ENCODE measurements around the gene ERFL.
"Not testable (repeated sequence)": the region's sequence is repeated elsewhere in the genome, so short reads cannot be mapped to it uniquely, and the experiment has no call there.

Gene ERFL

DNA sequence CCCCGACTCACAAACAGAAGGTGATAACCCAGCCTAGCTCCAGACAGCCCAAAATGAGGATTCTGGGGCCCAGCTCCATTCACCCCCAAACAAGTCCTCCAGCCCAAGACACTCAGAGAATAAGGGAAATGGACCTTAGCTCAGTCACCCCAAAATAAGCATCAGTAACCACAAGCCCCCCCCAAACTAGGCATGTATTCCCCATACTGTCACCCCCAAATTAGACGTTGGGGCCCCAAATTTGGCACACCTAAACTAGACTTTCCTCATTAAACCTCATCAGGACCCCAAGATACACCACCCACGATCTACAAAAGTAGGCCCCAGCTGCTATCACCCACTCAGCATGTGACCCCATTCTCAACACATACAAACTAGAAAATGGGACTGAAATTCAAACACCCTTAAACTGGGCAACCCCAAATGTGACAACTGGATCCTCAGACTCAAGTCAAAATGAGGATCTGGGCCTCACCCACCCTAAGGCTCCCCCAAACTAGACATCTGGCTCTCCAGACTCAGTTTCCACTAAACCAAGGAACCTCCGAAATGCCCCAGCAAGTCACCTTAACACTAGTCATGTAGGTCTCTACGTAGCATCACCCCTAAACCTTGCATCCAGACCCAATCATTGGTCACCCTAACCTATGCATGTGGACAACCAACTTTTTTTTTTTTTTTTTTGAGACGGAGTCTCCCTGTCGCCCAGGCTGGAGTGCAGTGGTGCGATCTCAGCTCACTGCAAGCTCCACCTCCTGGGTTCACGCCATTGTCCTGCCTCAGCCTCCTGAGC, 13.4 kb upstream of the ERFL start:
- no peak for DNase-seq

DNA sequence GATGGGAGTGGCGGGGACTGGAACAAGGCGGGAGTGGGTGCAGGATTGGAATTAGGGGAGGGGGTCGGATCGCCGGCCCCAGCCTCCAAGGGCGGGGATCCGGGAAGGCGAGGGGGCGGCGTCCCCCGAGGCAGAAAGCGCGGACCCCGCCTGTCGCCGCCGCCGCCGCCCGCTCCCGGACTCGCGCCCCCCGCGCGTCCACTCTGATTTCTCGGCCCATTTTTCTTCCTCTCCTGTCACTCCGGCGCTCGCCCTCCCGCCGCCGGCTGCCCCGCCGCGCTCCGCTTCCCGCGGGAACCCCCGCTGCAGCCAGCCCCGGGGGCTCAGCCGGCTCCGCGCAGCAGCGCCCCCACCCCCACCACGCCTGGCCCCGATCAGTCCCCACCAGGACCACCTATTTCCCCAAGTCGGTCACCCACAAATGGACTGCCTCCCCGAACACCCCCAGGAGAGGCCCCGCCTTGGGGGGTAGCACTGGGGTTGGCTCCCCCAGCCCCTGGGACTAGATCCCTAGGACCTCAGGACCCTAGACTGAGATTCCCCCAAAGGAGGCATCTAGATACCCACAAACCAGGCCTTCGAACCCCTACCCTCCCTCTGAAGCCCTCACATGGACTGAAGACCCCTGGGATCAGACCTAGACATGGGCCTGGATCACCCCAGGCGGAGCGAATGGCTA, 12.6 kb upstream of the ERFL start:
- no peak for DNase-seq

DNA sequence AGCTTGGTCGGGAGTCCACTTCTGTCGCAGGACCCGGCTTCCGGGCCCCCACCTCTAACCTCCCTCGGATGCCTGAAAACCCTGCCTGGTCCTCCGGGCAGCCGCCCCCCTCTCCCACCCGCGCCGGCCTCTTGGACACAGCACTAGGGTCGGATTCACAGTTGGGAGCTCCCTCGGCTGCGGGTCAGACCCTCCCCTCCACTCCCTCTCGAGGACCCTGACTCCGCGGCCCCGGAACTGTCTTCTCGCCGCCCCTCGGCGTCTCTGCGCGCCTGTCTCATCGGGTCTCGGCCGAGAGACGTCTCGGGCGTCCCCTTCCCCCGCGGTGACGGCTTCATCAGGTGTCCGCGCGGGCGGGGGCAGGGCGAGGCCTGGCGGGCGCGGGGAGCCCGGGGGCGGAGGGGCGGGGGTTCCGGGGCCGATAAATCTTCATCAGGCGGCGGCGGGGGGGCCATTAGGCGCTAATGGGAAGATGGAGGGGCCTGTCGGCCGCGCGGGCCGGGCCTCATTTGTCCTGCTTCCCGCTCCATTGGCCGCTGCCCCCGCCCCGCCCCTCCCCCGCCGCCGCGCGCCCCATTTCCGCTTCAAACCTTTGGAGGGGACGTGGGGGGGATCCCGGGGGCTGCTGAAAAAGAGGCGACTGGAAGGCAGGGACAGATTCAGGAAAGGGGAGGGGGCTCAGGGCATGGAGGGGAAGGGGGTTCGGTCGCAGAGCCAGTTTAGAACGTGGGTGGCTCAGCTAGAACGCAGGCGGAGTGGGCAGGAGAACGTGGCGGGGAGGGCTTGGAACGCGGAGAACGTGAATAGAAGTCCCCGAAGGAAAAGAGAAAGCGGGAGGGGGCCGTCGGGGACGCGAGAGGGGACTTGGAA, 11.8 kb upstream of the ERFL start:
- peak; percentile 49 for DNase-seq

DNA sequence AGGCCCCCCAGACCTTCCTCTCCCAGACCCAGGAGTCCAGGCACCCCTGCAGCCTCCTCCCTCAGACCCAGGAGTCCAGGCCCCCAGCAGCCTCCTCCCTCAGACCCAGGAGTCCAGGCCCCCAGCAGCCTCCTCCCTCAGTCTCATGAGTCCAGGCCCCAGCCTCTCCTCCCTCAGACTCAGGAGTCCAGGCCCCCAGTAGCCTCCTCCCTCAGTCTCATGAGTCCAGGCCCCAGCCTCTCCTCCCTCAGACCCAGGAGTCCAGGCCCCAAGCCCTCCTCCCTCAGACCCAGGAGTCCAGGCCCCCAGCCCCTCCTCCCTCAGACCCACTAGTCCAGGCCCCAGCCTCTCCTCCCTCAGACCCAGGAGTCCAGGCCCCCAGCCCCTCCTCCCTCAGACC, 11.0 kb upstream of the ERFL start:
- not testable (repeated sequence) for DNase-seq

DNA sequence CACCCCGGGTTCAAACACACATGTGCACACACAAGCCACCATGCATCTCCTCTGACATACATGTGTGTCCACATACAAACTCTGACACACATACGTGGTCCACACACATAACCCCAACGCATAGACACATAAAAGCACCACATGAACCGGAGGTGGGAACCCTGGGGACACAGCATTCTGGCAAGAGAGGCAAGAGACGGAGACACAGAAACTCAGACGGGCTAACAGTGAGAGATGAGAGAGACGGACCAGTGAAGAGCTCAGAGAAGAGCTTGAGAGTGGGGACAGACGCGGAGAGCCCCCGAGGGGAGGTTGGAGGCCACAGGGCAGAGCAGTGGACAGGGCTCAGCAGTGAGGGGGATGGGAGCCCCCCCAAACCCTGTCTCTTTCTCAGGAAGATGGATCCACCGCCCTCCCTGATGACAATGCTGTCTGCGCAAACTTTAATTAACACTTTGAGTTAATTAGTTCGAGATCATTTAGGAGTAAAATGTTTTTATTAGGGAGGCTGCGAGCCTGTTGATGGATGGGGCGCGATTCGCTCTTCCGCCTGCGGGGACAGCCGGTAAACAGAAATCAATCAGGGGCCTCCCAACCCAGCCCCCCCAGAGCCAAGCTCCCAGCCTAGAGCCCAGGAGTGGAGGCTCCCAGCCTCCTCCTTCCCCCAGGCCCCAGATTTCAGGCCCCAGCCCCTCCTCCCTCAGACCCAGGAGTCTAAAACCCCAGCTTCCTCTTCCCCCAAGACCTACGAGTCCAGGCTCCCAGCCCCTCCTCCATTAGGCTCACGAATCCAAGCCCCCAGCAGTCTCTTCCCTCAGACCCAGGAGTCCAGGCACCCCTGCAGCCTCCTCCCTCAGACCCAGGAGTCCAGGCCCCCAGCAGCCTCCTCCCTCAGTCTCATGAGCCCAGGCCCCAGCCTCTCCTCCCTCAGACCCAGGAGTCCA, 9.5 kb upstream of the ERFL start:
- DNase-seq = no peak

DNA sequence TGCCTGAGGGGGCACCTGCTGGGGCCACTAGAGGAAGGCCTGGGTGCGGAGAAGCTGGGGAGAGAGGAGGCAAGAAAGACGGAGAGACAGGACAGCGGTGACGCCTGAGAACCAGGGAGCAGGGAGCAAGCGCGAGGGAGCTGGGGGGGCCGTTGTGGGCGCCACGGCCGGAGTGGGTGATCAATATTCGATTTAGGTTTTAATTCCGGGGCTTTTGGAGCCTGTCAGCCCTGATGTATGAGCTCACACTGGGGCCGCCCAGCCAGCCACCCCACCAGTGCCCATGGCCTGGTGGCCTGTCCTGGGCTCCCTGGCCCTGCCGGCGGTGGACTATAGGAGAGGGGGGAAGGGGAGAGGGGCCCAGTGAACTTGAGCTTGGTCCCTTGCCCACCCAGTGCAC, 8.7 kb upstream of the ERFL start:
- no peak for DNase-seq

DNA sequence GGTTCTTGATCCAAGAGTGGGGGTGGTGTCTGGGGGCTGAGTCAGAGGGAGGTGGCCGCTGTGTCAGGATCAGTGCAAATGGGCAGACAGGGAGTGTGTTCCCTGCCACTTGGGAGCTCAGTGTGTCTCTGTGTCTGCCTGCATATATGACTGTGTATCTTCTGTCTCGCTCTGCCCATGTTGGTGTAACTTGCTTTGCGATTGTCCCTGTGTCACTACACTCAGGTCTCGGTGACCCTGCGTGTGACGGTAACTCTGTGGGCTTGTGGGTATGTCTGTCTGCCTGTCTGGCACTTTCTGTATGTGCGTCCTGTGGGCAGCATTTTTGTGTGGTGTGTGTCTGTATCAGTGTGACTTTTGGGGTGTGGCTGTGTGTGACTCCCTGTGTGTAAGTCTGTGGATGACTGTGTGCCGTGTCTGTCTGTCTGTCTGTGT, 8.2 kb upstream of the ERFL start:
- peak; percentile 56 for DNase-seq

DNA sequence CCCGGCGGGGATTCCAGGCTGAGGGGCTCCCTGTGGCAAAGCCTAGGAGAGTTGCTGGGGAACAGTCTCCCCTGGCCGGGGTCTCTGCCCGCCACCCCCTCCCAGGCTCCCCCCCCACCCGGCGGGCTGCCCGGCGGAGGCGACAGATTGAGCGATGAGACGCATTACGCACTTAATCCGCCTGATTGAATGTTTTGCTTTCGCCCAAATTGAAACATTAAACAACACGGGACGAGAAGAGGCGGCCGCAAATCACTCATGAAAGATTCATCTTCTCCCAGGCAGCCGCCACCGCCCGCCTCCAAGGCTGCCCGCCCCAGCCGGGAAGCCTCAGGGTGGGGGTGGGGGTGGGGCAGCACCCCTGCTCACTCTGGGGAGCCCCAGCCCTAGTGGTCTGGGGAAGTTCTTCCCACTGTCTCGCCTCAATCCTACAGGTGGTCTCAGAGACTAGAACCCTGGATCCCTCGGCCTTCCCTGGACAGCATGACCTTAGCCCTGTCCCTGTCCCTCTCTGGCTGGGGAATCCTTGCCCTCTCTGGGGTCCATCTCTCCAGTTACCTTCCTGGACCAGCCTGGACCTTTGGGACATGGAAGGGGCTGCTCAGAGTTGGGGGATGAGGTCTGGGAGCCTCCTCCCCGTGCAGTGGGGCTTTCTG, 7.6 kb upstream of the ERFL start:
- no peak for DNase-seq

DNA sequence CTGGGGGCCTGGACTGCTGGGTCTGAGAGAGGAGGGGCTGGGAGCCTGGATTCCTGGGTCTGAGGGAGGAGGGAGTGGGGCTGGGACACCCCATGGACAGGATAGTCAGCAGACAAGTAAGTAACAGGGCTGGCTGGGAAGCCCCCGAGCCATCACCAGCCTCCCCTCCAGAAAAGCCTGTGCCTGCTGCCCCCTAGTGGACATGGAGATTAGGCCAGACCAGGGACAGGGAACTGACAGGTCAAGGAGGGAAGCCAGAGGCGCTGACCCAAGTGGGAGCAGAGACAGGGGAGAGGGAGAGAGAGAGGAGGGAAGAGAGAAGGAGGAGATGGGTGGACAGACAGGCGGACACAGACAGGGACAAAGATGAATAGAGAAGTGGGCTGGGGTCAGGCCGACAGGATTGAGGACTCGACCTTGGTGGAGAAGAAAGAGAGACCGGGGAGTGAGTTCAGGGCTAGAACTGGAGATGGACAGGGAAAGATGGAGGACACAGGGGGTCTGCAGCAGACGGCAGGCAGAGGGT, 6.7 kb upstream of the ERFL start:
- peak; percentile 76 for DNase-seq

DNA sequence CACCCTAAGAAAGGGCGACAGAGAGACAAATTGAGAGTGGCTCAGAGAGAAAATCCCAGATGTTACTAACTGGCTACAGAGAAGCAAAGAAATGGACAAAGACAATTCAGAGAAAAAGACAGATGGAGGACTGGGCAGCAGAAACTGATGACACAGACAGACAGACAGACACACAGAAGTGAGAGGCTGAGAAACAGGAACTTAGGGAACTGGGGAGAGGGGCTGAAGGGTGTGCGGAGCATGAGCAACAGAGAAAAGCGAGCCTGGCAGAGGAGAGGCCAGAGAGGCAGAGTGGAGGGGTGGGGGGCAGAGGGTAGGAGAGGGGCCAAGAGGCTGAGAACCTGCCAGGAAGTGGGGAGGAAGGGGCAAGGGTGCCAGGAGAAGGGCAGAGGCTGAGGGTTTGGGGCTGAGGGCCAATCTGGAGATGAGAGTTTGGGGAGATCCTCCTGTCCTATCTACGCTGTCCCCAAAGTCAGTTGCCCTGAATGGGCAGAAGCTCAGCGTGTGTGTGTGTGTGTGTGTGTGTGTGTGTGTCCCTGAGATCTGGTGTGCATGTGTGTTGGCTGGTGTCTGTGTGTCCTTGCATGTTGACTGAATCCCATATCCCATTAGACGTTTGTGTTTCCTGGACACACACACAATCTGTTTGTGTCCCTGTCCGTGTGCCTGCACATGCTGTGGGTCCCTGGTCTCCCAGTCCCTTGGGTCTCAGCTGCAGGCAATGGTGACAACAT, 5.6 kb upstream of the ERFL start:
- DNase-seq = no peak

DNA sequence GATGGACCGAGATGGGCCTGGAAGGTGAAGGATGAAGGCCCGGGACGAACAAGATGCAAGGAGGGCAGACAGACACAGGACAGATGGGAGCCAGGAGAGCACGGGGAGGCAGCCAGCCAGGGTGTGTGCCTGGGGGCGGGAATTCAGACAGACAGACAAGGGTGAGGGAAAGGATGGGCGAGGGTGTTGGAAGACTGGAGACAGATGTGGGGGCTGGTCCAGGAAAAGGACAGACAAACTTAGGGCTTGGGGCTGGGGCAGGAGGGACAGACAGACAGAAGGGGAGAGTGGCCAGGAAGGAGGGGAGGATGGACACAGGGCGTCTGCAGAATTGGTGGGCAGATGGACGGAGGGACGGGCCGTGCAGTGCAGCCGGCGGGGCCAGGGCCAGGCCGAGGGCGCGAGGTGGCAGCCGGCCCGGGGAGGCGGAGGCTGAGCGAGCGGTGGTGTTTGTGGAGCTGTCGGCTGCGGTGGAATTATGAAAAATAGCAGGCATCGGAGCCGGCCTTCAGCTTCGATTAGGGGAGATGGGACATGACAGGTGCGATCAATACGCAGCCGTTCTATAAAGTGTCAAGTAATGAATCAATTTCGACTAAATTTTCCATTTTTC, 4.6 kb upstream of the ERFL start:
- DNase-seq = no peak

DNA sequence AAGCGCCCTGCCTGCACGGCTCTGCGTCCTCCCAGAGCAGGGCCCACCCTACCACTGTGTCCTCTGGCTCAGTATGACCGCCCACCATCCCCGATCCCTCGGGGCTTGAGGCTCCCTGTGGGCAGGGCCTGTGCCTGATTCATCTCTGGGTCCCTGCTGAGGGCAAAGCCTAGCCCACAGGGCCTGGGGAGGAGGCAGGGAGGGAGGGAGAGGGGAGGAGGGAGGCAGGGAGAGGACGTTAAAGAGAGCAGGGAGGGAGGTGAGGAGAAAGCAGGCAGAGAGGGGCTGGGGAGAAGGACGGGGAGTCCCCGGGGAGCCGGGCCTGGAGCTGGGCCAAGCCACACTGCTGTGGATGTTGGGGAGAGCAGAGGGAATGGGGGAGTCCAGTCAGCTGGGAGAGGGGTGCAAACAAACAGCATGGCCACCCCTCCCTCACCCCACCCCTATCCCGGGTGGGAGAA, 4.0 kb upstream of the ERFL start:
- no peak for DNase-seq

DNA sequence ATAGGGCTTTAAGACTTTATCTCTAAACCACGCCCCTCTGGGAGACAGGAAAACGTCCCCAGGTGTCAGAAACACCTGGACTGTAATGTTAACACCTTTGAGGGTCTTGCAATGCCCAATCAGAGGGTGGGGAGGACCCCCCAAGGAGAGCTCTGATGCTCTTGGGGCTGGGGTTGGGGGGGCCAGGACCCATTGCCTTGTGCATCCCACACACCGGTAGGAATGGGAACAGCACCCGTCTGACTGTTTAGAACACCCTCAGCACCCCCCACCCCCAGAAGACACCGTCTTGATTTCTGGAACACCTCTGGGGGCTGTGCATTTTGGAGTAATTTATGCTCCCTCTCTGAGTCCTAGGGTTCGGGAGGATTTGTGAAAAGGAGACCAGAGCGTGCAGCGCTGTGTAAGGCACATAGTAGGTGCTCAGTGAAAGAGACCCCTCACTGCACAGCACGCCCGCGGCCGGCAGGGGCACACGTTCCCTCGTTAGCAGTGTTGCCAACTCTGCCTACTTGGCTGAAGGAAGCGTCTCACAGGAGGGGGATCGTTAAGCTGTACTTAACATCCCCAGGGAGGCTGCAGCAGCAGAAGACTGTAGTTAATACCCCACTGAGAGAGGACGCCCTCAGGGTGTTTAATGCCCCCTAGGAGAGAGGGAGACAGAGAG, 2.8 kb upstream of the ERFL start:
- no peak for DNase-seq

DNA sequence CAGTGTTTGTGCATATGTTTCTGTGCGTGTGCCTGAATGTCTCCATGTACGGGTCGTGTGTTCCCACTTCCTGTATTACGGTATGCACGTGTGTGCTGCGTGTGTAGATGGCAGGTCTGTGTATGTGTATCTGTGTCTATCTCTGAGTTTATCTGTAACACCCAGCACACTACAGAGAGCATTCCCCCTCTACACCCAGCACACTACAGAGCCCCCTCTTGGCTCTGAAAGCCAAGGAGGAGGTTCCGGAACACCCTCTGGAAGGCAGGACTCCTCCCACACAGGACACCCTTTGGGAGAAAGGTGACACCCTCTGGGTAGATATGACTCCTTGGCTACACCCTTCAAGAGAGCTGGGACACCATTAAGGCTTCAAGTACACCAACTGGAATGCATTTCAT, 2.1 kb upstream of the ERFL start:
- DNase-seq = no peak

DNA sequence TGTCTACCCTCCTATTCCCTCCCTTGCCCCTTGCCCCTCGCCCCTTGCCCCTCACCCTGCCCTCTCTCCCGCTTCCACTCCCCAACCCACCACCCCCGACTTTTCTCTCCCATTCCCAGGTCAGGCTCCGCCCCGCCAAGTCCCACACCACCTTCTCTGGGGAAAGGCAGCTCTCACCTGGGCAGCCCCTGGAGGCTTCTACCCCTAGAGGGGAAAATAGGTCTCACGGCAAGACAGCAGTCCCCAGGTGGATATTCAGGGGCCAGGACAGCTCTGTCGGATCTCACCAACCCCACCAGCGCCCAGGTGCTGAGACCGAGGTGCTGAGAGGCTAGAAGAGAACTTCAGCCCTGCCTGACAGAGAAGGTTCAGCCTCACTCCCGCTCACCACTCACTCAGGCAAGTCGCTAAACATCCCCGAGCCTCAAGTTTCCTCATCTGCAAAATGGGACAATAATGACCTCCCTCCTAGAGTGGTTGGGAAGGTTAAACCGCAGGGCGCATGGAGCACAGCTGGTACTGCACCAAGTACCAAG, 1.4 kb upstream of the ERFL start:
- DNase-seq = no peak

DNA sequence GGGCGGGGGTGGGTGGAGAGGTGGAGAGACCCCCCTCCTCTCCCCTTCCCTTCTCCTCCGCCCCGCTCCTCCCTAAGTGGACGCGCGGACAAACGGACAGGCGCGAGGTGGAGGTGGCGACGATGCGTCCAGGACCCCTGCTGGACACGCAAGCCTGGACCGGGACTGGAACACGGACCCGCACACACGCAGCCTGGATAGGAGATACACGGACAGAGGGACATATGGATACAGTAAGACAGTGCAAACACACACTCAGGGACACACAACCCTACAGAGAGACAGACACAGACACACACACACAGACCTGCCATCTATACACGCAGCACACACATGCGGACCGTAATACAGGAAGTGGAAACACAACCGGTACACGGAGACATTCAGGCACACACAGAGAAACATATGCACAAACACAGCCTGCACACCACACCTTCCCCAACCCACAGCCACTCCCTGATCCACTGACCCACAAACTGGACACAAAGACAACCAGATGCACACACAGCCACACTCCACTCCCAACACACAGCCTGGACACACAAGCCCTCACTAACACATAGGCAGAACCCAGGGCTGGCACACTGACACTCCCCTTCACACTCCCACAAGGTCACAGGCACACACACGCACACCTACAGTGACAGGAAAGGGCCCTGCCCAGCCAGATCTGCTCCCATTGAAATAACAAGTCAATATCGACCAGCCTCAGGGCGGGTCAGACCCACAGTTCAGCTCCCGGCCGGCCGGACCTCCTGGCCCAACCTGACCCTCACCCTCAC, 696 bp upstream of the ERFL start:
- DNase-seq = no peak

DNA sequence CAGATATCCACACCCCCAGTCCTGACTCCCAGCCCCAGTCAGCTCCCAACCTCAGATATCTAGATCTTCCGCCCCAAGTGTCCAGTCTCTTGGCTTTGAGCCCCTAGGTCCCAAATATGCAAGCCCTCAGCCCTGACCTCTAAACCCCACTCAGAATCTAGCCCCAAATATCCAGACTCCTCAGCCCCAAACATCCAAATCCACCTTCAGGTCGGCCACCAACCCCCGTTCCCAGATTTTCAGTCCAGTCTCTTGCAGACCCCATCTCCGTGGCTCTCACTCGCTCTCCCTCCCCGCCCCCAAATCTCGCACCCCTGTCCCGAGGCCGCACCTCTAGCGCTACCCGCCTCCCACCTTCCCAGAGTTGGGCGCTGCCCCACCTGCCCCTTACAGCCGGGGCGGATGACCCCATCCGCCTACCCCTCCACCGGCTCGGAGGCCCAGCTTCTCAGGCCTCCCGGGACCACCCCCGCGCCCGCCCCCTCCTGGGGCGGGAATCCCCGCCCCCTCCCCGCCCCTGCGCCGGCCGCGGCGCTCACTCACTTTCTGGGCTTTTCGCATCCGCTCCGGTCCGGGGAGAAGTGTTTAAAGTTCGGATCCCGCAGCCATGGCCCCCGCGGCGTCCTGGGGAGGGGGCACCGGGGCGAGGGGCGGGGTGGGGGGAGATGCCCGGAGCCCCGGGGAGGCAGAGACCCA, 604 bp downstream of the ERFL start:
- peak; percentile 29 for DNase-seq

Measured in effector CD4-positive, alpha-beta T cell (primary cell).